ENCODE results near the gene ZIC1. TPM values are rescaled to one million over a fixed set of nuclear protein-coding genes. Genes with fewer than 3 reads are reported as not detected.

Gene ZIC1
- total and polyA plus RNA-seq, 2 experiments from 2014 or later = 0.21 to 0.95 TPM

- Mint-ChIP-seq H3K27me3 (ENCODE audit: insufficient read depth, low read depth, poor library complexity) (peaks cover 2% of the 10 kb centered on the region), H3K27ac (no peak overlapping the region), H3K4me3 (no peak overlapping the region), H3K36me3 (ENCODE audit: low read depth) (no peaks in the 10 kb centered on the region), H3K4me1 (no peaks in the 10 kb centered on the region; the same call in 2 of the 3 replicates), H3K9me3 (no peaks in the 10 kb centered on the region)
- Histone ChIP-seq H3K4me1 (ENCODE audit: insufficient read depth) (no peaks in the 10 kb centered on the region), H3K79me2 (replicated peaks; ENCODE audit: insufficient read depth) (no peaks in the 10 kb centered on the region), H3K4me2 (no peak overlapping the region), H3K27ac (ENCODE audit: low read depth) (no peak overlapping the region), H3K27me3 (ENCODE audit: insufficient read depth) (no peaks in the 10 kb centered on the region), H3K36me3 (ENCODE audit: insufficient read depth) (no peaks in the 10 kb centered on the region), H4K20me1 (replicated peaks; ENCODE audit: insufficient read depth) (no peaks in the 10 kb centered on the region), H3K4me3 (no peak overlapping the region), H3F3A (replicated peaks; ENCODE audit: low read depth) (no peaks in the 10 kb centered on the region), H3K9me2 (ENCODE audit: insufficient read depth) (no peaks in the 10 kb centered on the region), H2AFZ (no peak overlapping the region)
- TF ChIP-seq STAT1 (IDR thresholded peaks at IDR 0.05; ENCODE audit: unreplicated experiment) (no peak), JUNB (IDR thresholded peaks at IDR 0.05; ENCODE audit: unreplicated experiment) (no peak), CREB1 (CRISPR knock-in tag; IDR thresholded peaks at IDR 0.05; ENCODE audit: low read depth) (no peak), NANOG (IDR thresholded peaks at IDR 0.05; ENCODE audit: borderline replicate concordance) (no peak), ETS1 (IDR thresholded peaks at IDR 0.05) (no peak), EZH2 (IDR thresholded peaks at IDR 0.05; ENCODE audit: low read depth, unreplicated experiment) (no peak), ZNF114 (CRISPR knock-in tag; IDR thresholded peaks at IDR 0.05) (no peak), POLR2AphosphoS5 (IDR thresholded peaks at IDR 0.05; ENCODE audit: low read depth) (no peak), EZH2phosphoT487 (IDR thresholded peaks at IDR 0.05; ENCODE audit: unreplicated experiment) (no peak), ZNF331 (CRISPR knock-in tag; IDR thresholded peaks at IDR 0.05; ENCODE audit: low read depth) (no peak), CTCF (conservative IDR thresholded peaks at IDR 0.05; ENCODE audit: low read depth in 2 of 2) (no peak)
- ATAC-seq = no peak
- DNase-seq (ENCODE audit: low spot score) = no peak
Observed at GRCh38 chr3:147458995-147459704, 50.0 kb downstream of the ZIC1 start.

- H3K9me2 ChIP-seq (ENCODE audit: insufficient read depth) = no peaks in the 10 kb centered on the region
- H3K27me3 Mint-ChIP-seq (ENCODE audit: insufficient read depth, low read depth, poor library complexity) = peaks cover 2% of the 10 kb centered on the region
- peak overlapping the region; percentile 8; the same call in 1 of the 2 replicates for H2AFZ ChIP-seq
- TF ChIP-seq ZNF114 (CRISPR knock-in tag; IDR thresholded peaks at IDR 0.05) (no peak), CTCF (conservative IDR thresholded peaks at IDR 0.05; ENCODE audit: low read depth in 2 of 2) (no peak), EZH2phosphoT487 (IDR thresholded peaks at IDR 0.05; ENCODE audit: unreplicated experiment) (no peak), NANOG (IDR thresholded peaks at IDR 0.05; ENCODE audit: borderline replicate concordance) (no peak), STAT1 (IDR thresholded peaks at IDR 0.05; ENCODE audit: unreplicated experiment) (no peak), JUNB (IDR thresholded peaks at IDR 0.05; ENCODE audit: unreplicated experiment) (no peak), CREB1 (CRISPR knock-in tag; IDR thresholded peaks at IDR 0.05; ENCODE audit: low read depth) (no peak), ZNF331 (CRISPR knock-in tag; IDR thresholded peaks at IDR 0.05; ENCODE audit: low read depth) (no peak), ETS1 (IDR thresholded peaks at IDR 0.05) (no peak), REST (IDR thresholded peaks at IDR 0.05; ENCODE audit: unreplicated experiment) (no peak)
Observed at GRCh38 chr3:147462856-147463255, 53.7 kb downstream of the ZIC1 start.

More at GRCh38 chr3:147462856-147463255, 53.7 kb downstream of the ZIC1 start:
- Histone ChIP-seq H3K27ac (ENCODE audit: low read depth) (no peak overlapping the region), H3K4me2 (no peak overlapping the region), H4K20me1 (replicated peaks; ENCODE audit: insufficient read depth) (no peaks in the 10 kb centered on the region), H3F3A (replicated peaks; ENCODE audit: low read depth) (no peaks in the 10 kb centered on the region), H3K36me3 (ENCODE audit: insufficient read depth) (no peaks in the 10 kb centered on the region), H3K27me3 (ENCODE audit: insufficient read depth) (no peaks in the 10 kb centered on the region), H3K79me2 (replicated peaks; ENCODE audit: insufficient read depth) (no peaks in the 10 kb centered on the region), H3K4me1 (ENCODE audit: insufficient read depth) (no peaks in the 10 kb centered on the region), H3K4me3 (no peak overlapping the region)
- H3K4me1 Mint-ChIP-seq = no peaks in the 10 kb centered on the region
- H3K36me3 Mint-ChIP-seq (ENCODE audit: low read depth) = no peaks in the 10 kb centered on the region
- H3K9me3 Mint-ChIP-seq = no peaks in the 10 kb centered on the region
- ATAC-seq (no peak), DNase-seq (ENCODE audit: low spot score) (no peak)
- H3K4me3 Mint-ChIP-seq = no peak overlapping the region
- no peak overlapping the region for H3K27ac Mint-ChIP-seq
